CD4-positive, alpha-beta T cell (primary cell): ENCODE measurements around the gene MYH7. TPM values are rescaled to one million over a fixed set of nuclear protein-coding genes. Genes with fewer than 3 reads are reported as not detected.

Experiments used
- ATAC-seq: fragments of 200-7000 bp; cut with Tn5 transposase; one replicate; pipeline ENCODE4 v1.10.0; 2022; ENCODE audit warnings: mild to moderate bottlenecking; ENCODE audit not compliant: poor library complexity
- CTCF ChIA-PET: fragments of 350-600 bp; sonication (Branson Sonifier 250); formaldehyde crosslinking; loops from one replicate; lab custom pipeline; 2021; ENCODE audit warnings: antibody characterized with exemption, inconsistent platforms; lab: Charles Lee
- POLR2A ChIA-PET: fragments of 350-600 bp; sonication (Branson Sonifier 250); formaldehyde crosslinking; loops from one replicate; lab custom pipeline; 2021; ENCODE audit warnings: antibody characterized with exemption, inconsistent platforms; lab: Charles Lee
- DNase-seq, 14 experiments: peaks; one replicate each; pipeline ENCODE4 v3.0.0-alpha.2; 2013 to 2020; ENCODE audit warnings: mixed read lengths in 2 of 14
- H3K27ac ChIP-seq, 2 donors: one replicate each; pipeline versions ENCODE4 v1.5.1 to v1.7.0; 2013; ENCODE audit warnings: low read length in 2 of 2, low read depth in 1 of 2, mild to moderate bottlenecking in 1 of 2
- H3K27me3 ChIP-seq, 2 experiments: 1 replicate in 1 of 2; 2 replicates in 1 of 2; pipeline versions ENCODE4 v1.6.1 to v1.7.0; 2013; ENCODE audit warnings: low read length in 2 of 2, control low read depth in 1 of 2, mild to moderate bottlenecking in 1 of 2, moderate library complexity in 1 of 2; ENCODE audit not compliant: insufficient read depth in 2 of 2, control insufficient read depth in 1 of 2
- H3K36me3 ChIP-seq: one replicate; pipeline ENCODE4 v1.6.1; 2013; ENCODE audit warnings: low read length, control low read depth; ENCODE audit not compliant: insufficient read depth
- H3K4me1 ChIP-seq: one replicate; pipeline ENCODE4 v1.6.1; 2013; ENCODE audit warnings: low read length, control low read depth; ENCODE audit not compliant: insufficient read depth
- H3K4me3 ChIP-seq: one replicate; pipeline ENCODE4 v1.5.1; 2013; ENCODE audit warnings: mild to moderate bottlenecking, low read length, moderate library complexity
- H3K9me3 ChIP-seq, 2 experiments: 1 replicate in 1 of 2; 2 replicates in 1 of 2; pipeline versions ENCODE4 v1.6.1 to v1.7.0; 2013; ENCODE audit warnings: low read length in 2 of 2, mild to moderate bottlenecking in 2 of 2, control low read depth in 1 of 2, moderate library complexity in 1 of 2; ENCODE audit not compliant: control insufficient read depth in 1 of 2, insufficient read depth in 1 of 2
- H3K27ac Mint-ChIP-seq: one replicate; pipeline ENCODE4 v1.8.0; 2020; ENCODE audit warnings: mixed read lengths
- H3K27me3 Mint-ChIP-seq: one replicate; pipeline ENCODE4 v1.8.0; 2021; ENCODE audit warnings: mixed read lengths
- H3K36me3 Mint-ChIP-seq: one replicate; pipeline ENCODE4 v1.8.0; 2021; ENCODE audit warnings: low read depth, mixed read lengths
- H3K4me1 Mint-ChIP-seq: one replicate; pipeline ENCODE4 v1.8.0; 2021; ENCODE audit warnings: low read depth, mixed read lengths
- H3K4me3 Mint-ChIP-seq: one replicate; pipeline ENCODE4 v1.8.0; 2020; ENCODE audit warnings: mild to moderate bottlenecking, mixed read lengths
- H3K9me3 Mint-ChIP-seq: one replicate; pipeline ENCODE4 v1.8.0; 2020; ENCODE audit warnings: mixed read lengths
- intact Hi-C, 2 experiments: fragments of 100-400 bp; cut with DNase I in 1 of 2; cut with micrococcal nuclease in 1 of 2; formaldehyde crosslinking; loops; one replicate each; pipeline versions ENCODE4 v1.15.1 to v1.9.0; 2023 to 2025; cut with DNase I, micrococcal nuclease
- total RNA-seq, 174 experiments: library from RNA in 2 of 174; stranded (reverse) in 2 of 174; gene quantifications; one replicate each; pipeline ENCODE4 v1.2.3 and lab custom pipeline; 2021 to 2026
- TF ChIP-seq, protein P1 (sequence below): fragments of 200-600 bp; IDR thresholded peaks from one replicate; pipeline ENCODE4 v1.8.0; 2022; ENCODE audit warnings: antibody characterized with exemption, mild to moderate bottlenecking

MYH7 gene
- total RNA-seq, 2 experiments from 2014 or later: not detected

DNA sequence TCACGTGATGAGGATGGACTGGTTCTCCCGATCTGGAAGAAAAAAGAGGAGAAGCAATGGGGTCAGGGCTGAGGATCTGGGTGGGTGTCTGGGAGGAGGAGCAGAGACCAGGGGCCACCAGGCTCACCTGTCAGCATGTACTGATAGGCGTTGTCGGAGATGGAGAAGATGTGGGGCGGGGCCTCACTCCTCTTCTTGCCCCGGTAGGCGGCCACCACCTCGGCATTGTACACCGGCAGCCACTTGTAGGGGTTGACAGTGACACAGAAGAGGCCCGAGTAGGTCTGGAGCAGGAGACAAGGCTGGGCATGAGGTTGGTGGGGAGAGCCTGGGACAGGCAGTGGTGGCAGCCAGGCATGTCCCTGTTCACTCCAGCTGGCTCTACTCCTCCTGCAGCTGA, 30.4 kb downstream of the MYH7 start:
- intact Hi-C loops: no loop called here
- no peak overlapping the region for H3K4me3 ChIP-seq
- no peaks in the 10 kb centered on the region for H3K4me1 ChIP-seq
- ChIA-PET CTCF (no interaction called here), POLR2A (no interaction called here)
- no peak overlapping the region for H3K27ac ChIP-seq
- no peaks in the 10 kb centered on the region for H3K27me3 ChIP-seq
- Mint-ChIP-seq H3K4me1 (no peaks in the 10 kb centered on the region), H3K27ac (no peak overlapping the region), H3K27me3 (peaks cover 27% of the 10 kb centered on the region), H3K9me3 (no peaks in the 10 kb centered on the region), H3K4me3 (no peak overlapping the region), H3K36me3 (no peaks in the 10 kb centered on the region)
- no peak for DNase-seq
- TF ChIP-seq, protein P1, sequence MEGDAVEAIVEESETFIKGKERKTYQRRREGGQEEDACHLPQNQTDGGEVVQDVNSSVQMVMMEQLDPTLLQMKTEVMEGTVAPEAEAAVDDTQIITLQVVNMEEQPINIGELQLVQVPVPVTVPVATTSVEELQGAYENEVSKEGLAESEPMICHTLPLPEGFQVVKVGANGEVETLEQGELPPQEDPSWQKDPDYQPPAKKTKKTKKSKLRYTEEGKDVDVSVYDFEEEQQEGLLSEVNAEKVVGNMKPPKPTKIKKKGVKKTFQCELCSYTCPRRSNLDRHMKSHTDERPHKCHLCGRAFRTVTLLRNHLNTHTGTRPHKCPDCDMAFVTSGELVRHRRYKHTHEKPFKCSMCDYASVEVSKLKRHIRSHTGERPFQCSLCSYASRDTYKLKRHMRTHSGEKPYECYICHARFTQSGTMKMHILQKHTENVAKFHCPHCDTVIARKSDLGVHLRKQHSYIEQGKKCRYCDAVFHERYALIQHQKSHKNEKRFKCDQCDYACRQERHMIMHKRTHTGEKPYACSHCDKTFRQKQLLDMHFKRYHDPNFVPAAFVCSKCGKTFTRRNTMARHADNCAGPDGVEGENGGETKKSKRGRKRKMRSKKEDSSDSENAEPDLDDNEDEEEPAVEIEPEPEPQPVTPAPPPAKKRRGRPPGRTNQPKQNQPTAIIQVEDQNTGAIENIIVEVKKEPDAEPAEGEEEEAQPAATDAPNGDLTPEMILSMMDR: no peak
- H3K36me3 ChIP-seq: no peaks in the 10 kb centered on the region
- ATAC-seq: no peak
- no peaks in the 10 kb centered on the region for H3K9me3 ChIP-seq

DNA sequence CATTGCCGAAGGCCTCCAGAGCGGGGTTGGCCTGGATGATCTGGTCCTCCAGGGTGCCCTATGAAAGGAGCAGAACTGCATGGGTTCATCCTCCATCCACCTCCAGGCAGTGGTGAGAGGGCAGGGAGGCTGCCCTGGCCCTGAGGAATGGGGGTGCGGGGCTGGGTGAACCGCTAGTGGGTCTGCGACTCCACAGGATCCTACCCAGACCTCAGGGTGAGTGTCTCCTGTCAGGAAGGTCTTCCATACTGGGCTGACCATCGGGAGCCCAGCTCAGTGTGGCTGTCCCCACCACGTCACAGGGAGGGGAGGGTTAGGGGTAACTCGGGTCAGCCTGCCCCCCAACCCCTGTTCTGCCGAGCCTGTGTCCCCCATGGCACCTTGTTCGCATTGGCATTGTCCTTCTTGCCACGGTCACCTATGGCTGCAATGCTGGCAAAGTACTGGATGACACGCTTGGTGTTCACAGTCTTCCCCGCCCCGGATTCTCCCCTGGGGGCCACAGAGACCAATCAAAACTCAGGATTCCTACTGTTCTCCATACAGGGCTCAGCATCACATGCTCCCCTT, 31.0 kb downstream of the MYH7 start:
- Histone ChIP-seq H3K9me3 (no peaks in the 10 kb centered on the region), H3K27ac (no peak overlapping the region), H3K27me3 (no peaks in the 10 kb centered on the region), H3K4me3 (no peak overlapping the region), H3K4me1 (no peaks in the 10 kb centered on the region), H3K36me3 (no peaks in the 10 kb centered on the region)
- Mint-ChIP-seq H3K4me3 (no peak overlapping the region), H3K9me3 (no peaks in the 10 kb centered on the region), H3K36me3 (no peaks in the 10 kb centered on the region), H3K4me1 (no peaks in the 10 kb centered on the region), H3K27ac (no peak overlapping the region), H3K27me3 (peaks cover 27% of the 10 kb centered on the region)
- POLR2A ChIA-PET: no interaction called here
- TF ChIP-seq, protein P1: no peak
- intact Hi-C loops: no loop called here
- no peak for DNase-seq
- CTCF ChIA-PET: no interaction called here
- no peak for ATAC-seq

DNA sequence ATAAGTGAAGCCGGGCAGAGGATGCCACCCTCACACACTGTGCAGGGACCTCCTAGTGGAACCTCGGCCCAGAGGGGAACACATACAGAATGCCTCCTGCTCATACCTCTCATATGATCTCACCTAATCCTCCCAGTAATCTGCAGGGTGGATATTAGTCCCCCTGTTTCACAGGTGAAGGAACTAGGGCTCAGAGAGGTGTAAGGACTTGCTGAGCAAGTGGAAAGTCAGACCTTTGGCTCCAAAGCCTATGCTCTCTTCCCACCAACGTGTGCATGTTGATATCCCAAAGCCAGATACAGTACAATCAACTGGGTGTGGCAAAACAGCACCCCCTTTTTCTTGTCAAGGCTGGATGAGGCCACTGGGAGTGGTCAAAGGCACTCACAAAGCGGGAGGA, 31.6 kb downstream of the MYH7 start:
- Histone ChIP-seq H3K27ac (no peak overlapping the region), H3K9me3 (no peaks in the 10 kb centered on the region), H3K4me3 (no peak overlapping the region), H3K4me1 (no peaks in the 10 kb centered on the region), H3K36me3 (no peaks in the 10 kb centered on the region), H3K27me3 (no peaks in the 10 kb centered on the region)
- H3K4me3 Mint-ChIP-seq: no peak overlapping the region
- H3K4me1 Mint-ChIP-seq: no peaks in the 10 kb centered on the region
- ChIA-PET POLR2A (no interaction called here), CTCF (no interaction called here)
- intact Hi-C loops: no loop called here
- no peaks in the 10 kb centered on the region for H3K9me3 Mint-ChIP-seq
- TF ChIP-seq, protein P1: no peak
- no peak for DNase-seq
- H3K36me3 Mint-ChIP-seq: no peaks in the 10 kb centered on the region
- ATAC-seq: no peak
- peaks cover 27% of the 10 kb centered on the region for H3K27me3 Mint-ChIP-seq
- H3K27ac Mint-ChIP-seq: no peak overlapping the region
